CD4-positive, CD25-positive, alpha-beta regulatory T cell (primary cell): Measurements from ENCODE around the gene DNAH7. TPM values are rescaled to one million over a fixed set of nuclear protein-coding genes. Genes with fewer than 3 reads are reported as not detected.

Source experiments
- ATAC-seq, 2 donors: fragments of 150-1000 bp; cut with Tn5 transposase; one replicate each; pipeline ENCODE4 v1.10.0; 2021; ENCODE audit warnings: low read depth in 2 of 2, moderate number of reproducible peaks in 2 of 2, moderate library complexity in 1 of 2
- DNase-seq, 3 donors: peaks; one replicate each; pipeline versions ENCODE4 v3.0.0 to v3.0.0-alpha.2; 2012 to 2022; ENCODE audit warnings: mixed read lengths in 1 of 3
- H3K27ac ChIP-seq: one replicate; pipeline ENCODE4 v1.7.0; 2013; ENCODE audit warnings: mild to moderate bottlenecking, low read length; ENCODE audit not compliant: insufficient read depth, poor library complexity, severe bottlenecking
- H3K27me3 ChIP-seq: one replicate; pipeline ENCODE4 v1.7.0; 2013; ENCODE audit warnings: low read length; ENCODE audit not compliant: control insufficient read depth, insufficient read depth
- H3K36me3 ChIP-seq: one replicate; pipeline ENCODE4 v1.7.0; 2013; ENCODE audit warnings: mild to moderate bottlenecking, low read length, moderate library complexity; ENCODE audit not compliant: control insufficient read depth, insufficient read depth
- H3K4me1 ChIP-seq: 2 replicates; pipeline ENCODE4 v1.7.0; 2013; ENCODE audit warnings: mild to moderate bottlenecking, low read length; ENCODE audit not compliant: insufficient read depth, control insufficient read depth, poor library complexity, severe bottlenecking
- H3K4me3 ChIP-seq: one replicate; pipeline ENCODE4 v1.7.0; 2013; ENCODE audit warnings: low read depth, mild to moderate bottlenecking, low read length, moderate library complexity
- H3K9me3 ChIP-seq, 2 experiments: 1 replicate in 1 of 2; 2 replicates in 1 of 2; pipeline ENCODE4 v1.7.0; 2013; ENCODE audit warnings: low read length in 2 of 2, mild to moderate bottlenecking in 1 of 2, moderate library complexity in 1 of 2; ENCODE audit not compliant: control insufficient read depth in 2 of 2
- H3K27ac Mint-ChIP-seq, 3 donors: one replicate each; pipeline ENCODE4 v1.8.0; 2020 to 2022; ENCODE audit warnings: mild to moderate bottlenecking in 3 of 3, mixed read lengths in 3 of 3, moderate library complexity in 2 of 3
- H3K27me3 Mint-ChIP-seq: one replicate; pipeline ENCODE4 v1.8.0; 2022; ENCODE audit warnings: mild to moderate bottlenecking, mixed read lengths
- H3K36me3 Mint-ChIP-seq: one replicate; pipeline ENCODE4 v1.8.0; 2020; ENCODE audit warnings: mixed read lengths
- H3K4me1 Mint-ChIP-seq, 4 donors: one replicate each; pipeline ENCODE4 v1.8.0; 2020 to 2022; ENCODE audit warnings: mixed read lengths in 4 of 4, mild to moderate bottlenecking in 1 of 4
- H3K4me3 Mint-ChIP-seq, 4 donors: one replicate each; pipeline ENCODE4 v1.8.0; 2020 to 2022; ENCODE audit warnings: mild to moderate bottlenecking in 4 of 4, mixed read lengths in 4 of 4, moderate library complexity in 3 of 4
- H3K9me3 Mint-ChIP-seq, 7 donors: one replicate each; pipeline ENCODE4 v1.8.0; 2020 to 2022; ENCODE audit warnings: mixed read lengths in 7 of 7, mild to moderate bottlenecking in 3 of 7, moderate library complexity in 2 of 7
- polyA plus RNA-seq, 4 donors: library from polyadenylated mRNA; unstranded; fragments of 300-500 nt; fragmentation: Illumina TruSeq; gene quantifications; one replicate each; pipeline ENCODE4 v1.2.3, GENCODE V29; 2021
- total RNA-seq: library from RNA; stranded (reverse); gene quantifications from one replicate; pipeline ENCODE4 v1.2.3, GENCODE V29; 2022

DNAH7 gene
- total and polyA plus RNA-seq, 5 donors from 2014 or later: not detected

DNA sequence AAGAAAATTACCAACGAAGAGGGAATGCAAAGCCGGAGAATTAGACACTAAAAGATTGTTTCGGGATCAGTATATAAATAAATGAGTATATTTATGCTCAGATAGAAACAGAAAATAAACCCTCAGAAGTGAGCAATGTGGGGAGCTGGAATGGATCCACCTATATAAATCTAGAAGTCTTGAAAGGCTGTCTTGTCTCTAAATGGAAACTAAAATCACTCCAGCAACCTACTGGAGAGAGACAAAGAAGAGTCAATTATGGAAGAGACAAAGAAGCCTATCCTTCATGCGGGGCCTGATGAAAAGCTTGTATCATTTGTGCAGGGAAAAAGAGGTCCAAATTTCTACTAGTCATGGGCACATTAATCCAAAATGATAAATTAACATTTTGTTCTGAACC, 158.1 kb downstream of the DNAH7 start:
- no peaks in the 10 kb centered on the region for H3K9me3 ChIP-seq
- H3K36me3 Mint-ChIP-seq: no peaks in the 10 kb centered on the region
- peaks cover 0 to 4% (median 2%) of the 10 kb centered on the region in 7 donors for H3K9me3 Mint-ChIP-seq
- no peaks in the 10 kb centered on the region for H3K27me3 ChIP-seq
- no peak overlapping the region for H3K4me3 ChIP-seq
- H3K4me1 Mint-ChIP-seq: no peaks in the 10 kb centered on the region
- no peak overlapping the region for H3K27ac Mint-ChIP-seq
- no peaks in the 10 kb centered on the region for H3K36me3 ChIP-seq
- ATAC-seq: no peak
- no peaks in the 10 kb centered on the region for H3K4me1 ChIP-seq
- H3K27ac ChIP-seq: no peak overlapping the region
- peaks cover 4% of the 10 kb centered on the region for H3K27me3 Mint-ChIP-seq
- DNase-seq: no peak
- no peak overlapping the region for H3K4me3 Mint-ChIP-seq

DNA sequence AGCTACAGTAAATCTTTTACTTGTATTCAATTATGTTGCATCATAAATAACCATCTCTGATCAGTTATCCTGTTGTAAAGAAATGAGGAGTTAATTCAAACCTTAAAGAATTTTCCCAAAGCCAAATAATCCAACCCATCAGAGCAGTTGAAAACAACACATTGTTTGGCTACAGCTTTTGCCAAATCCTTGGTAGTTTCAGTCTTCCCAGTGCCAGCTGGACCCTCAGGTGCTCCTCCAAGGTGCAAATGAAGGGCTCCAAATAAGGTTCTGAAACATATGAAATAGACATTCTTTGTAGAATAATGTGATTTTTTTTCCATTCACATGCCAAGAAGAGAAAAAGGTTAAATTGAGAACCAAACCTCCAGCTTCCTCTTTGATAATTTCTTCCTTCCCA, 158.7 kb downstream of the DNAH7 start:
- Mint-ChIP-seq H3K4me1 (no peaks in the 10 kb centered on the region), H3K27ac (no peak overlapping the region)

DNA sequence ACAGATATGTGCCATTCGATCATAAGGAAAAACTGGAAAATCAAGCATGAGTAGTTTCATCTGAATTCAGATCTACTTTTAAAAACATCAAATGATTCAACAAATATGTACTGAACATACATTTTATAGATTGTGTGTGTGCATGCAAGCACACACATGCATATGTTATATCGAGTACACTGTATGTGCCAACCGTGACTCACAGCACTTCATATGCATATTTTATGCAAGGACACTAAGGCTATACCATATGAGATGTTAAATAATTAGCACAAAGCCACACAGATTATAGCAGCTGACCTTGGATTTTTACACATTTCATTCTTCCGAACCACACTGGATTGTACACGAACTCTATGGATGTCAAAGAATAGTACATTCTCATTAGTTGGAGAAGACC, 161.2 kb downstream of the DNAH7 start:
- no peaks in the 10 kb centered on the region for H3K9me3 ChIP-seq
- H3K4me3 Mint-ChIP-seq: no peak overlapping the region
- peaks cover 0 to 4% (median 2%) of the 10 kb centered on the region in 7 donors for H3K9me3 Mint-ChIP-seq
- H3K27ac Mint-ChIP-seq: no peak overlapping the region
- H3K27ac ChIP-seq: no peak overlapping the region
- ATAC-seq (no peak), DNase-seq (no peak)
- H3K27me3 Mint-ChIP-seq: peaks cover 4% of the 10 kb centered on the region
- H3K27me3 ChIP-seq: no peaks in the 10 kb centered on the region
- no peak overlapping the region for H3K4me3 ChIP-seq
- no peaks in the 10 kb centered on the region for H3K36me3 Mint-ChIP-seq
- H3K4me1 ChIP-seq: no peaks in the 10 kb centered on the region
- no peaks in the 10 kb centered on the region for H3K4me1 Mint-ChIP-seq
- no peaks in the 10 kb centered on the region for H3K36me3 ChIP-seq

More for the DNA sequence above, 158.7 kb downstream of the DNAH7 start:
- H3K36me3 ChIP-seq: no peaks in the 10 kb centered on the region
- Mint-ChIP-seq H3K9me3 (peaks cover 0 to 4% (median 0%) of the 10 kb centered on the region in 7 donors), H3K4me3 (no peak overlapping the region), H3K27me3 (peaks cover 4% of the 10 kb centered on the region), H3K36me3 (no peaks in the 10 kb centered on the region)
- no peaks in the 10 kb centered on the region for H3K9me3 ChIP-seq
- H3K4me3 ChIP-seq: no peak overlapping the region
- H3K27ac ChIP-seq: no peak overlapping the region
- ATAC-seq: no peak
- no peaks in the 10 kb centered on the region for H3K4me1 ChIP-seq
- no peaks in the 10 kb centered on the region for H3K27me3 ChIP-seq
- DNase-seq: no peak

DNA sequence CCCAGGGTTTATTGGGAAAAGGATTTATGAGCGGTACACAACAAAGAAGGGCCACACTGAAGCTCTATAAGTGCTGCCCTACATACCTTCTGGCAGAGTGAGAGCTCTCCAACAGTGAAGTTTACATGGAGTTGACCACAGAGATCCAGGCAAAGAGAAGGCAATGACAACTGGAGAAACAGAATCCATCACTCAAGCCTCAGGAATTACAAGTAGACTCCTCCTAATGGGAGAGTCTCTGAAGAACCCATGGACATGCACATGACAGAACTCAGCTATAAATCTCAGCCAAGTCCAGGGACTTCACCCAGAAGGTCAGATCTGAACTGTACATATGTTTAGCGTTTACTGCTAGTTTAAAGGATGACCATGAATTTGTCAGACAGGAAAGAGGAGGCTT, 164.7 kb downstream of the DNAH7 start:
- Histone ChIP-seq H3K36me3 (no peaks in the 10 kb centered on the region), H3K4me1 (no peaks in the 10 kb centered on the region), H3K4me3 (no peak overlapping the region), H3K27me3 (peaks cover 3% of the 10 kb centered on the region), H3K9me3 (no peaks in the 10 kb centered on the region), H3K27ac (no peak overlapping the region)
- DNase-seq (no peak), ATAC-seq (no peak)
- no peak overlapping the region for H3K4me3 Mint-ChIP-seq
- H3K27me3 Mint-ChIP-seq: no peaks in the 10 kb centered on the region
- no peak overlapping the region for H3K27ac Mint-ChIP-seq
- no peaks in the 10 kb centered on the region for H3K4me1 Mint-ChIP-seq
- H3K9me3 Mint-ChIP-seq: peaks cover 0 to 4% (median 2%) of the 10 kb centered on the region in 7 donors
- no peaks in the 10 kb centered on the region for H3K36me3 Mint-ChIP-seq

DNA sequence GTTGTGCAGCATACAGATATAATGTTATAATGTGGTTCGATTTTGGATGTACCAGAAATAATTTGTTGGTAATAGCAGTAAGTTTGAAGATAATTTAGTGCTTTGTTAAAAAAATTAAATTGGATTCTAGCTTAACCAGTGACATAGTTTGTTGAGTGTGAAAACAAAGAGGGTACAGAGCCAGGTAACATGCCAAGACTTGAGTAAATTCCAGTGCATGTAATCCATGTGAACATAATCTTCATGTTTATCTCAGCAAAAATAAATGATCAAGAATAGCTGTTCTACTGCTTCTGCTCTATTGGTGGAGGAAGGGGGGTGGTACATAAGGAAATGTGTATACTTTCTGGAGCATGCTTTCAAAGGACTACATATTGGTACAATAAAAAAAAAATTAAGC, 165.8 kb downstream of the DNAH7 start:
- Mint-ChIP-seq H3K4me1 (no peaks in the 10 kb centered on the region), H3K4me3 (no peak overlapping the region), H3K27me3 (no peaks in the 10 kb centered on the region)

DNA sequence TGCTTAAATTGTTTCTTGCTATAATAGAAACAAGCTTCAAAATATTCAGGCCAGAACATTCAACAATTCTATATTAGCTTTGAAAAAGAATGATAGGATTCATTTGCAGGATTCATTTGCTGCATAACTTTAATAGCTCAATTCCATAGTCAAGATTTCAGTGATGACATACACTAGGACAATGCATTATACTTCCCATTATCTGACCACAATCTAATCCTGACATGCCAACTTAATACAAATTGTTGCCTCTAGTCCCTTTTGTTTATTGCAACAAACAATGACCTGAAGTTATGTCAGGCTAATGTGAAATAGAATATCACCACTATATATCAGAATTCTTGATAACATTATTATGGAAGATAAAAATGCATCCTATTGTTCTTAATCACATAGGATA, 169.4 kb downstream of the DNAH7 start:
- Histone ChIP-seq H3K9me3 (no peaks in the 10 kb centered on the region), H3K36me3 (no peaks in the 10 kb centered on the region), H3K4me1 (no peaks in the 10 kb centered on the region), H3K4me3 (no peak overlapping the region), H3K27me3 (peaks cover 6% of the 10 kb centered on the region), H3K27ac (no peak overlapping the region)
- Mint-ChIP-seq H3K4me1 (no peaks in the 10 kb centered on the region), H3K27me3 (no peaks in the 10 kb centered on the region), H3K36me3 (no peaks in the 10 kb centered on the region), H3K4me3 (no peak overlapping the region), H3K9me3 (peaks cover 0 to 2% (median 0%) of the 10 kb centered on the region in 7 donors), H3K27ac (no peak overlapping the region)
- ATAC-seq (no peak), DNase-seq (no peak)

More for the DNA sequence above, 165.8 kb downstream of the DNAH7 start:
- ATAC-seq: no peak
- Histone ChIP-seq H3K4me3 (no peak overlapping the region), H3K27ac (no peak overlapping the region), H3K27me3 (peaks cover 6% of the 10 kb centered on the region), H3K9me3 (no peaks in the 10 kb centered on the region), H3K36me3 (no peaks in the 10 kb centered on the region), H3K4me1 (no peaks in the 10 kb centered on the region)
- Mint-ChIP-seq H3K36me3 (no peaks in the 10 kb centered on the region), H3K9me3 (peaks cover 0 to 2% (median 0%) of the 10 kb centered on the region in 7 donors), H3K27ac (peak overlapping the region in 1 of 3 donors; percentile 39)
- no peak for DNase-seq

DNA sequence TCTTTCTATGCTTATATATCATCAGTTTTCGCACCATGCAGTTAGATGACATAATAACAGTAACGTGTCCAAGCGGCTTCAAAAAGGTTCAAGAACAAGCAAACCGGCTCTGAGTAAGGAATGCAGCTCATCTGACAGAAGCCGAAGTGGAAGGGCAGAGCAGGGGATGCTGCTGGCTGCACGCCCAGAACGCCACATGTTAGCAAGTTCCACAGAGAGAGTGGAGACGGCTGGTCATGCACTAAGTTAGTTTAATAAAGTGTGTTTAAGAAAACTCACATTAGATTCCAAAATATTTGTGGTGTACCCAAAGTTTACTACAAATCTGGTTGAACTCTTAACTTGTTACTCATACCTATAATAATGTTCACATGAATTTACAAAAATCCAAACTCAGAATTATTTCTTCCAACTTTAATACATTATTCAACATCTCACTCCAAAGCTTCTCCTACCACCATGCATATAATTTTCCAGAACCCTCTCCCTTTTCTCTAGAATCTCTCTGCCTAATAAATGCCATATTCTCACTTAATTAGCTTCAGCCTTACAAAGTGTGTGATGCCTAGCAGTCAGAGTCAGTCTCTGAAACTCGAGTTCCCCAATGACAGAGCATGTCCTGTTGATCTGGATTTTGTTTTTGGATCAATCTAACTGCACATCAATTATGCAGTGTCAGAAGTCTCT, 170.0 kb downstream of the DNAH7 start:
- Mint-ChIP-seq H3K36me3 (no peaks in the 10 kb centered on the region), H3K4me1 (peaks cover 0 to 4% (median 0%) of the 10 kb centered on the region in 4 donors)
- H3K9me3 ChIP-seq: no peaks in the 10 kb centered on the region

DNA sequence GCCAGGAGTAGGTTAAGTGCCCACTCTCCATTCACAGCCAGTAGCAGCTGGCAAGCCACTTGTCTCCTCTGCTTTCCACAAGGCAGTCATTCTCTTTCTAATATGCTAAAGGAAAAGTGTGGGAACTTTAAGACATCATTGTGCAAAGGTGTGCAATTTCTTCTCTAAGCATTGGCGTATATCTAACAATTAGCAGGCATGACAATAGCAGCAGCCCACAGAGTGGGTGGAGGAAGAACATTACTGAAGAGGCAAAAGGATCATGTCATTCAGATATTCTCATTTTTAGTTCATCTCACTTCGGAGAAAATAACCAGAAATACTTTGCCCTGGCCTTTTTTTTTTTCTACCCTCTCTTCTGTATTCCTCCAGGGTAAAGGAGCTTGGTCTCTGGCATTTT, 177.6 kb downstream of the DNAH7 start:
- DNase-seq: no peak
- no peaks in the 10 kb centered on the region for H3K4me1 ChIP-seq

More for the DNA sequence above, 170.0 kb downstream of the DNAH7 start:
- ATAC-seq (no peak), DNase-seq (no peak)
- H3K27ac Mint-ChIP-seq: no peak overlapping the region
- Histone ChIP-seq H3K4me3 (no peak overlapping the region), H3K27me3 (peaks cover 6% of the 10 kb centered on the region), H3K36me3 (no peaks in the 10 kb centered on the region), H3K4me1 (no peaks in the 10 kb centered on the region), H3K27ac (no peak overlapping the region)
- peaks cover 4% of the 10 kb centered on the region for H3K27me3 Mint-ChIP-seq
- H3K4me3 Mint-ChIP-seq: no peak overlapping the region
- peaks cover 0 to 2% (median 0%) of the 10 kb centered on the region in 7 donors for H3K9me3 Mint-ChIP-seq

More for the DNA sequence above, 177.6 kb downstream of the DNAH7 start:
- Mint-ChIP-seq H3K4me3 (no peak overlapping the region), H3K27me3 (peaks cover 4% of the 10 kb centered on the region), H3K36me3 (no peaks in the 10 kb centered on the region), H3K9me3 (peaks cover 0 to 1% (median 0%) of the 10 kb centered on the region in 7 donors), H3K4me1 (peaks cover 0 to 6% (median 0%) of the 10 kb centered on the region in 4 donors), H3K27ac (no peak overlapping the region)
- Histone ChIP-seq H3K27me3 (peaks cover 3% of the 10 kb centered on the region), H3K4me3 (no peak overlapping the region), H3K9me3 (no peaks in the 10 kb centered on the region), H3K27ac (no peak overlapping the region), H3K36me3 (no peaks in the 10 kb centered on the region)
- ATAC-seq: no peak
